Measurements from ENCODE around the gene MAP7.

GRCh38 chr6:136475686-136476085, 74.5 kb downstream of the MAP7 start:
- TF ChIP-seq POLR2AphosphoS5 (IDR thresholded peaks at IDR 0.05): no peak
- TF ChIP-seq CTCF (IDR thresholded peaks at IDR 0.05; ENCODE audit: poor library complexity, severe bottlenecking): no peak
- TF ChIP-seq EP300 (conservative IDR thresholded peaks at IDR 0.05; ENCODE audit: poor library complexity, severe bottlenecking): no peak

Measured in neural cell (in vitro differentiated cells).